HG02852 (cell line): ENCODE measurements around the gene SLC2A6.
A peak's percentile ranks its signal among the peaks of the same experiment; 100 is the strongest.

Experiments used
- ATAC-seq: cut with Tn5 transposase; IDR thresholded peaks from one replicate; pipeline ENCODE4 v1.9.1; 2021; ENCODE audit warnings: mild to moderate bottlenecking, moderate library complexity; ENCODE audit not compliant: unreplicated experiment

SLC2A6 gene

DNA sequence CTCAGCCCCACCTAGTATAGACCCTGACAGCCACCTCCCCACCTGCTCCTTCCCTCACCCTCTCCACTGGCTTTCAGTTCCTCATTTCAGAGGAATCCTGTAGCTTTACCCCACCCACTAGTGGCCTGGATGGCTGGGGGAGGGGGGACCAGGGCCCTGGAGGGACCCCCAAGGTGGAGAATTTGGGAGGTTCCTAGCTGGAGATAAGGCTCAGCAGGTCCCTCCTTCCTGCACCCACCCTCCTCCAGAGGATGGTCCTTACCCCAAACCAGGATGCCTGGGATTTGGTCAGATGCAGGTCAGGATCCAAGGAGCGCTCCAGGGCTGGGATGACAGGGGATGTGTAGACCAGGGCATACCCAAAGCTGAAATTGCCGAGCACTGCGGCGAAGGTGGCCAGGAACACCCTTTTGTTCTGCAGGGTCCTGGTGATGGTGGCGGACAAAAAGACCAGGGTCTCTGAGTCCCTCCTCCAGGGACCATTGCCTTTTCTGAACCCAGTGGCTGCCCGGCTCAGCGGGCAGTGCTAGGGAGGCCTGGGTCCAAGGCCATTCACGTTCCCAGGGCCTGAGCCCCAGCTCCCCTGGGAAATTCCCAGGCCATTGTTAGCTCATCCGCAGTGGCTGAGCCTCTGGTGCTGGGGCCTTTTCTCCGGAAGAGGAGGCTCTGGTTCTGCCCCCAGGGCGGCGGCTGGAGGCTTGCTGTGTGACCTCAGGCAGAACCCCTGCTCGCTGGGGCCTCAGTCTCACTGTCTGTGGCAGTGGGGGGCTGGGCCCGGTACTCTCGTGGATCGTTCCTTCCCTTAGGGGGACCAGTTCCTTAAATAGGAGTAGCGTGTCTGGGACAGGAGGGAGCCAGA lies 678 bp downstream of the SLC2A6 start:
- peak; percentile 42 for ATAC-seq

- no peak for ATAC-seq
These were observed 1.4 kb downstream of the SLC2A6 start for GRCh38 chr9:133477461-133477860.

DNA sequence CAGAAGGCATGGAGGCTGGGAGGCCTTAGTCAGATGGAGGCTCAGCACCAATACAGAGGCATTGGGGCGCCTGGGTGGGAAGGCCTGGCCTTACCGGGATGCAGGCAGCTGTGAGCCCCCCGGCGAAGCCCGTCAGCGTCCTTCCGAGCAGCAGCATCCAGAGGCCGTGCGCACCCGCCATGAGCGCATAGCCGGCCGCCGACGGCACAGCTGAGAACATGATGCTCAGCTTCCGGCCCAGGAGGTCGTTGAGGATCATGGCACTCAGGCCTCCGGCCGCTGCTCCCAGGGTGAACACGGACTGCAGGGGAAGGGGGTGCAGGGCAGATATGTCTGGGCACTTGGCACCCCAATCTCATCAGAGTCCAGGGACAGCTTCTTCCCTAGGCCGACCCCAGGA lies 2.0 kb downstream of the SLC2A6 start:
- ATAC-seq: no peak

DNA sequence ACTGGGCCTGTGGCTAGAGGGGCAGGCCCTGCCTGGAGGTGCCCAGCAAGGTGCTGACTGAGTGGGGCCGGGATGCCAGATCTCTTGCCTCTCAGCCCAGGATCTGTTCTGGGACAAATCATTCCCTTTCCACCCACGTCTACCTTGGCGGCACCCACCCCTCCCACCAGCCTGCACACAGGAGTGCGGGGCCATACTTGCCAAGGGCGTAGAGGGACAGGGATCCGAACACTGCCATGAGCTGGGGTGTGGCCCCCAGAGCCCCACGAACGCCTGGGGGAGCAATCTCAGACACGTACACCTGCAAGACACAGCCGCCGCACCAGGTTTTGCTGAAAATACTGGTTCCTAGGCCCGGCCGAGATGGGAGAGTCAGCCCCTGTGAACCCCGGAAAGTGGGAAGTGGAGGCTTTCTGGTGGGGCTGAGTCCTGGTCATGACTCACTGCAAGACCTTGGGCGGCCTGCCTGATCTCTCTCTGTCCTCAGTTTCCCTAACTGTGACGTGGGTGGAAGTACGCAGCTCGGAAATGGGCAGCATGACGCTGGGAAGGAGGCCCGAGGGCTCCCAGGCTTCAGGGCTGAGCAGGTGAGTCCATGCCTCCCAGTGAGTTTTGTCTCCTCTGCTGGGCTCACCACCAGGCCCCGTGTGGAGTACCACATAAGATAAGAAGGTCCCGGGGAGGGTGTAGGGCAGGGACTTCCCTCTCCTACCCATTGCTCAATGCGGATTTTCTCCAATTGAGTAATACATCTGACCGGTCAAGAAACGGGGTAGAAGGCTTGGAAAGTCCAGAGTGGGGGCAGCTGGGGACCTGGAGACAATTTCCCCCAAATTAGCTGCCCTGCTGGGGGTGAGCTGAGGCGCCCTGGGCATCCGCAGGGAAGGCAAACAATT lies 2.6 kb downstream of the SLC2A6 start:
- no peak for ATAC-seq

DNA sequence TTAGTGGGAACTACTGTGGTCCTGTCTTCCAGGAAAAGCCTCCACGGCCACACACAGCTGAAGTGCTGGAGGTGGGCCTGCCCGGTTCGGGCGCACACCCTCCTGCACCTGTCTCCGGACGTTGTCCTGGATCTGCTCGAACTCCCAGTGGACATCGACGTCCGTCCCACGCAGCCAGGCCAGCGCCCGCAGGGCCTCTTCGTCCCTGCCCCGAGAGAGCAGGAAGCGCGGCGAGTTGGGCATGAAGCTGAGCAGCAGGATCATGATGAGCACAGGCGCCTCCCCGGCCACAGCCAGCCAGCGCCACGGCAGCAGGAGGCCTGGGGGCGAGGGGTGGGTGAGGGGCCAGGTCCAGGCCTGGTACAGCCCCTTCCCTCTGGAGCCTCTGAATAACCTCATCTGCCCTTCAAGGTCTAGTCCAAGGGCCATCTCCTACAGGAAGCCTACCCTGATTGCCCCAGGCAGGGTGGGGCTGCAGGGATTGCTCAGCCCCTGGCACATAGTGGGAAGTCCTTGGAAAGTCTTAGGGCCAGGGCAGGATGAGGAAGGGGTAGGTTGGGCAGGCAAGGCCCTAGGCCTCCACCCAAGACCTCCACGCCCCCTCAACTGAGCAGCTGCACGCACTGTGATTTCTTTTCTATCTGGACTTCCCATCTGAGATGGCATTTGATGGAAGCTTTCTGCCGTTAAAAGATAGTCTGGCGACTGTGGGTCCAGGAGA lies 3.4 kb downstream of the SLC2A6 start:
- no peak for ATAC-seq

- no peak for ATAC-seq
These were observed 4.0 kb downstream of the SLC2A6 start for GRCh38 chr9:133474853-133475252.

- no peak for ATAC-seq
These were observed 4.7 kb downstream of the SLC2A6 start for GRCh38 chr9:133474215-133474614.

GRCh38 chr9:133473743-133474142 lies 5.2 kb downstream of the SLC2A6 start:
- ATAC-seq: no peak

DNA sequence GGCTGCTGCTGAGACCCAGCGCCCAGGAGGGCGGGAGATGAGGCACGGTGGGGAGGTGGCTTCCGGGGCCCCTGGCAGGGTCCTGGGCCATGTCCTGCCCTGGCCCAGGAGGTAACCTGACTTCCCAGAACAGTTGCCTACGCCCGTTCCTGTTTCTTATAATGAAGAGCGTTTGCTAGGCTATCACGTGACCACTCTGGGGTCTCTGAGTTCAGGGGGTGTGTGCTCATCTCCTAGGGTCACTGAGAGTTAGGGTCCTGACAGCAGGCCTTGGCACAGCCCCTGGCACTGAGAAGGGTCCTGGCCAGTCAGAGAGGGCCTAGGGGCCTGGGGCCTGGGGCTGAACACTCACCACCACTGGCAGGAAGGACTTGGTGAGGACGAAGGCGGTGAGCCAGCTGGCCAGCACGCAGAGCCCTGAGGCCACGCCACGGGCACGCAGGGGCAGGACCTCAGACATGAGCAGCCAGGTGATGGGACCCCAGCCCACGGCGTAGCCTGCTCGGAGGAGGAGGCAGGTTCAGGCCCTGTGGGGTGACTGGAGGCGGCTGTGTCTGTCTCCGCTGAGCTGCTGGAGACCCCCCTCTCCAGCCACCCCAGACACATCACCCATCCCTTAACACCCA lies 6.0 kb downstream of the SLC2A6 start:
- ATAC-seq: no peak

DNA sequence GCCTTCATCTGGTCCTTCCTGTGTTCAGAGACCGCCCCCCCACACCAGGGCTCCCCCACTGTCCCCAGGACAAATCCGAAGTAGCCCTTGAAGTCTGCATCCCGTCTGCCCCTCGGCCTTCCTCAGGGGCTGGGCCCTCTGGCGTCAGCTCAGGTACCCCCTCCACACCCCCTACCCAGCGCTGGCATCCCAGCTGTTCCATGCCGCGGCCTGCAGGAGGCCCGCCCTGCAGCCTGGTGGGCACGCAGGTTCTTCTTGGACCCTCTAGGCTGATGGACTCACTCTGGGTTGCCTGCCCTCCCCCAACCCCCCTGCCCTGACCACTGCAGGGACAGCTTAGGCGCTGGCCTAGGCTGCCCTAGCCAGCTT lies 6.6 kb downstream of the SLC2A6 start:
- no peak for ATAC-seq

DNA sequence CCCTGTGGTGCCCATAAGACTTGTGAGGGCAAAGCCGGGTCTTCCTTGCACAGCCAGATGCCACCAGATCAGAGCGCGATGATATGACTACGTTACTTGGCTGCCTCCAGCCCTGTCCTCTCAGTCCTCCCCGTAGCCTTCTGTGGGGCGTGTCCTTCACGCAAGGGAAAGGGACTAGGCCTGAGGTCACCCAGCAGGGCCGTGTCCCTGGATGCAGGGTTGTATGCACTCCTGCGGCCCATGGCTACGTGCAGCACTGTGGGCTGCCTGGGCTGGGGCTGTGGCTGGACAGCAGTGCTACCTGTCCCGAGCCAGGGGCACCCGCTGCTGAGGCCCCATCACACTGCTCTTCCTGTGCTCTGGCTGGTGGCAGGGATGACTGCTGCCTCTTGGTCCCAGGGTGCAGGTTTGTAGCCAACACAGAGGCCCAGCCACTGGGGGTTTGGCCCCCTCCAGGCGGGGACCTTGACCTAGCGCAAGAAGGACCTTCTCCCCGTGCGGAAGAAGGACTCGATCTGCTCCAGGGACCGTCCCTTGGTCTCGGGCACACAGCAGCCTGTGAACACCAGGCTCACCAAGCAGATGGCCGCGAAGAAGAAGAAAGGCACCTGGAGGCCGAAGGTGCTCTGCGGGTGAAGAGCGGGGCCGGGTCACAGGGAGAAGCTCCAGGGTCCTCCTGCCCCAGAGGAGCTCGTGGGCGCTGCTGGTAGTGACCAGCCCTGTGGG lies 7.2 kb downstream of the SLC2A6 start:
- no peak for ATAC-seq

DNA sequence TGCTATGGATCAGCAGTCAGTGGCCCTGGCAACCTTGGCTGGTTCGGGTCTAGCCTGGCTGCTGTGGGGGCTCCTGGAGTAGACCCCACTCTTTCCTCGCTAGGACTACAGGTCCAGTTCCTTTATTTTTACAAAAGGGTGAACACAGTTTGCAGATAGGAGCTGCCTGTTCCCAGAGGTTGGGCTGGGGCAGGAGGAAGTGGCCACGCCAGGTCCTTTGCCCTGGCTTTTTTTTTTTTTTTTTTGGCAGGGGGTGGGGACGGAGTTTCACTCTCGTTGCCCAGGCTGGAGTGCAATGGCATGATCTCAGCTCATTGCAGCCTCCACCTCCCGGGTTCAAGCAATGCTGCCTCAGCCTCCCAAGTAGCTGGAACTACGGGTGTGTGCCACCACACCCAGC lies 7.9 kb downstream of the SLC2A6 start:
- ATAC-seq: no peak

DNA sequence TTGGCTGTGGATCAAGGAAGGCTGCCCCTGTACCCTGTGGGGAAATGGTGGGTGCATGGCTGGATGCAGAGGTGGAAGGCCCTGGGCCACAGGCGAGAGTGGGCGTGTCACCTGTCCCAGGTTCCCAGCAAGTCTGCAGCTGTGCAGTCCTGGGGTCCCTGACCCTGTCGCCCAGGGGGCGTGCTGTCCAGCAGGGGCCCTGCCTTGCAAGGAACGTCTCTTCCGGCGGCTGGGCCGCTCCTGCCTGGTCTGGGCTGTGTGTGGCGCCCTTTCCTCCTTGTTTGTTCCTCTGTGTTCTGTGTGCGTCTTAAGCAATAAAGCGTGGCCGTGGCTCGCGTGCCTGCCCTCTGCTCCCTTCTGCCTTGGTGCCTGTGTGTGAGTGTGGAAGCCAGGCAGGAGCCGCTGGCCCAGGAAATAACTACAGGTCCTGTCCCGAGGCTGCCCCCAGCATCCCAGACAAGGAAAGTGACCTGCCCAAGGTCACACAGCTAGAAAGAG lies 8.4 kb downstream of the SLC2A6 start:
- ATAC-seq: no peak

DNA sequence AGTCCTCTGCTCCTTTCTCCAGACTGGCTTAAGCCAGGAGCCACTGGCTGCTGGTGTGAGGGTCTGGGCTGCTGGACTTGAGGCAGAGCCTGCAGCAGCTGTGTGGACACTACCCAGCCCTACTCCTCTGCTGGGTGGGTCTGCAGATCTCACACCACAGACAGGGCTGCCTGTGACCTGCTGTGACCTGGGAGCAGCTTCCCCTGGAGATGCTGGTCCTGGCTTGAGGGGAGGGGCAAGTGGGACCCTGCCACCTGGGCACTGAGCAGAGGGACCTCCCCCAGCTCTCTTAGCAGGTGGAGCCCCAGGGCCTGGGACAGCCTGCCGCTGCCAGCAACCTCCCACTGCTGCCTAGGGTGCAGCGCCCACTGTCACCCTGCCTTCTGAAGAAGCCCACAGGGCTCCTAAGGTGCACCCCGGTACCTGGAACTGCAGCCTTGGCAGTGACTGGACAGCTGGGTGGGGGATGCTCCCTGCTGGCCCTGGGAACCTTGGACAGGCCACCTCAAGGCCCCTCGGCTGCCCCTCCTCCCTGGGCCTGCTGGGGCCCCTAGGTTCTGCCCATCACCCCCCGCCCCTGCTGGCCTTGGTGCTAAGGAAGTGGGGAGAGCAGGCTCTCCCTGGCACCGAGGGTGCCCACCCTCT lies 10.0 kb downstream of the SLC2A6 start:
- ATAC-seq: no peak

- no peak for ATAC-seq
These were observed 10.5 kb downstream of the SLC2A6 start for GRCh38 chr9:133468374-133468773.

DNA sequence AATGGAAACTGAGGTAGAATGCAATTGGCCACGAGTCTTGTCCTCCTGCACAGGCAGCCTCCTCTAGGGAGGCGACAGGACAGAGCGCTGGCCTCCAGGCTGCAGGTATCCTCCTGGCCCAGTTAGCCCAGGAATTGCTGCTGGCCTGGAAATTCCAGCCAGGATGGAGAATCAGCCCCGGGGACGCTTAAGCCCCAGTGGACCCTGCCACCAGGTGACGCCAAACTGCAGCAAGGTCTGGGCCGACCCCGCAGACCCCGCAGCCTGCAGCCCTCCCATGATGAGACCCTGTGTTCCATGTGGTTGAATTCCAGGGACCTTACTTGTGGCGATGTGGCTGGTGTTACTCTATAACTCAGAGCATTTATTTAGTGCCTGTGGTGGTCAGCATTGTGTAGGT lies 11.8 kb downstream of the SLC2A6 start:
- no peak for ATAC-seq

GRCh38 chr9:133465984-133466383 lies 12.9 kb downstream of the SLC2A6 start:
- no peak for ATAC-seq

DNA sequence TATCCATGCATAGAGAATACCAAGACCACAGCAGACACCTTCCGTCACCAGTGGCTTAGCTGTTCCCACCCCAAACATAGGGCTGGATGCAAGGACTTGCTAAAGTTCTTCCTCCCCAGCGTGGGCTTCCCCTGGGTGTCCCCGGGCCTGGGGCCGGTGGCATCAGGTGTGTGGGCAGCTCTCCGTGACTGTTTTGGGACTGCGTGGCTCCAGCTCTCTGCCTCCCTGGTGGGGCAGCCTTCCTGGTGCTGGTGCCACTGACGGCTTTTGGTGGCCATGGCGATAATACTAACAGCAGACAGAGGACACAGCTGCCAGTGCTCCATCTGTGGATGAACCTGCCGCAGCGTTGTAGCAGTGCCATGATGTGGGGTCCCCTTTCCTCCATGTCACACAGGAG lies 14.3 kb downstream of the SLC2A6 start:
- no peak for ATAC-seq

- ATAC-seq: no peak
These were observed 14.9 kb downstream of the SLC2A6 start for GRCh38 chr9:133463864-133464615.
